ENCODE results near the gene GRIA4.

DNA sequence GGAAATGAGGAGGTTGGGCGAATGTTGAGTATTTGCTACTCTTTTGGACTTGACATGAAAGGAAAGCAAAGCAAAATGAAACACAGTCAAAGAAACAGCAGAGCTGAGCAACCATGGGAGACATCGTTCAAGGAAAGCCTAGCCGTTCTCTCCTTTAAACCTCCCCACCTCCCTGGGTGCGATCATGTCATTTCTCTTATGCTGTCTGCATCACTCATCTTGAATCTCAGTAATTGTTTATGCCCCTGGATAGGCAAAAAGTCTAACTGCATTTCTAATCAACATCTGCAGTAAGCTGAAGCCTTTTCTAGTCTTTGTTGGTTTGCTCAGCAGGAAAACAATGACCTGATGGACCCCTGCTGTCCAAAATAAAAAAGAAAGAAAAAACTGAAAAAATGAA is 305.1 kb downstream of the GRIA4 start:
- TF ChIP-seq, protein P1, sequence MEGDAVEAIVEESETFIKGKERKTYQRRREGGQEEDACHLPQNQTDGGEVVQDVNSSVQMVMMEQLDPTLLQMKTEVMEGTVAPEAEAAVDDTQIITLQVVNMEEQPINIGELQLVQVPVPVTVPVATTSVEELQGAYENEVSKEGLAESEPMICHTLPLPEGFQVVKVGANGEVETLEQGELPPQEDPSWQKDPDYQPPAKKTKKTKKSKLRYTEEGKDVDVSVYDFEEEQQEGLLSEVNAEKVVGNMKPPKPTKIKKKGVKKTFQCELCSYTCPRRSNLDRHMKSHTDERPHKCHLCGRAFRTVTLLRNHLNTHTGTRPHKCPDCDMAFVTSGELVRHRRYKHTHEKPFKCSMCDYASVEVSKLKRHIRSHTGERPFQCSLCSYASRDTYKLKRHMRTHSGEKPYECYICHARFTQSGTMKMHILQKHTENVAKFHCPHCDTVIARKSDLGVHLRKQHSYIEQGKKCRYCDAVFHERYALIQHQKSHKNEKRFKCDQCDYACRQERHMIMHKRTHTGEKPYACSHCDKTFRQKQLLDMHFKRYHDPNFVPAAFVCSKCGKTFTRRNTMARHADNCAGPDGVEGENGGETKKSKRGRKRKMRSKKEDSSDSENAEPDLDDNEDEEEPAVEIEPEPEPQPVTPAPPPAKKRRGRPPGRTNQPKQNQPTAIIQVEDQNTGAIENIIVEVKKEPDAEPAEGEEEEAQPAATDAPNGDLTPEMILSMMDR (conservative IDR thresholded peaks at IDR 0.05; ENCODE audit: low read depth, low read length) = no peak
- TF ChIP-seq EZH2 (IDR thresholded peaks at IDR 0.05; ENCODE audit: borderline replicate concordance, low read depth, low read length, poor library complexity, severe bottlenecking) = no peak

All from A673 (cell line).